GM18907 (cell line): Measurements from ENCODE around the gene CPSF3.

ENCODE experiments used
- ATAC-seq: cut with Tn5 transposase; IDR thresholded peaks from one replicate; pipeline ENCODE4 v1.9.1; 2021; ENCODE audit warnings: mild to moderate bottlenecking, moderate library complexity; ENCODE audit not compliant: unreplicated experiment

CPSF3 gene

DNA sequence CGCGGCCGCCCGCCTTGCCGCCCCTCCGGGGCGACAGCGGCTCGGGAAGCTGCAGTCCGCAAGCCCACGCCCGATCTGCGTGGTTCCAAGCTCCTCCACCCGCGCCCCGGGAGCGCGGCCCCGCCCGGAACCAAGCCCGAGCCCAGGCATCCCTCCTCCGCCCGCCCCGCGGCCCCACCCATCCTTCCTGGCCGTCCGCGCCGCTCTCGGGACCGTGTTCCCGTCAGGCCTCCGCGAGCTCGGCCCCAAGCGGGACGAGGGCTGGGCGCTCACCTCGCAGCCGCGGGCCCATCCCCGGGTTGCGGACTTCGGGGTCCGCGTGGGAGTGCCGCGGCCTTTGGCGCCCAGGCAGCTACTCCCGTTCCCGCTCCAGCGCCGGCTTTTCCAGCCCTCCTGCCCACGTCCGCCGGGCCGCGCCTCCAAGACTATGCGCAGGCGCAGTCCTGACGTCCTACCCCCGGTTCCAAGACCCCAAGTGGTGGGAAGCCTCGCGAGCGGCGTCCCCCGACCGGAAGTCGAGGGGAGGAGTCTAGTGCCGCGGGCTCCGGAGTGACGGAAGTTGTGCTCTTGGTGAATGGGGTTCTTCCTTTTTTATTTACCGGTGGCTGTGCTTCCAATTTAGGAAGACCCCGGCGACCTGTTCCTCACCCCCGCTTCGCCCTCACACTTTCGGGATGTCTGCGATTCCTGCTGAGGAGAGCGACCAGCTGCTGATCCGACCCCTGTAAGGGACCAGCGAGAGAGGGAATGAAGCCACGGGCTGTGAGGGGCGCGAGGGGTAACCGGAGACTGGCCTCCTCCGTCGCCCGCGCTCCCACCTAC, at the start of gene CPSF3, which contains the start of gene ITGB1BP1:
TSS of gene CPSF3 (plus strand) at position 555 of the 822 bp plus-strand sequence. CDS start at position 675, 120 bp downstream.
TSS of gene ITGB1BP1 (minus strand) at position 429 of the 822 bp plus-strand sequence. CDS start 4,831 bp downstream, outside the sequence.
- ATAC-seq, result peak; percentile 86

DNA sequence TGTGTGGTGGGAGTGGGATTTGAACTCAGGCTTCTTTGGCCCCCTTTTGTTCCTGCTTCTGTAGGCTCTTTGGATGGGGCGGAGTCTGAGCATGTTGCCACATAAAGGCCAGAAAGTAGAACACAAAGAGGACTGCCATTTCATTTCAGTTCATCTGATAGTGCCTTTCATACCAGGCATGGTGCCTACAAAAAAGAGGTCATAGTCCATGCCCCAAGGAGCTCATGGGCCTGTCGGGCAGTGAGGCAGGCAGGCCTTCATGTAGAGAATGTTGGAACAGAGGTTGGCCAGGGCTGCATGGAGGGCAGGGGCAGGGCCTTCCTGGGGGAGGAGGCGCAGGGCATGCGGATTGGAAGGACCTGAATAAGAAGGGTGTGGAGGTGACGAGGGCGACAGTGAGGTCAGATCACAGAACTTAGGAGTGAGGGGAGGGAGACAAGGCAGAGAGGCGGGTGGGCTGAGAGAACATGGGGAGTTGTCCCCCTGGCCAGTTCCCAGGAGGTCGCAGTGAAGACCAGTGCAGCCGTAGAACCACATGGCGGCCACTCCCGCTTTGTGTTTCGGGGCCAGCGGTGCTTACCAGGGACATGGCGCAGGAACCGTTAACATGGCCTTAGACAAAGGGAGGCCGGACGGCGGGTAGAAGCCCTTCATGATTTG, 49.3 kb upstream of the CPSF3 start:
- ATAC-seq, result no peak

DNA sequence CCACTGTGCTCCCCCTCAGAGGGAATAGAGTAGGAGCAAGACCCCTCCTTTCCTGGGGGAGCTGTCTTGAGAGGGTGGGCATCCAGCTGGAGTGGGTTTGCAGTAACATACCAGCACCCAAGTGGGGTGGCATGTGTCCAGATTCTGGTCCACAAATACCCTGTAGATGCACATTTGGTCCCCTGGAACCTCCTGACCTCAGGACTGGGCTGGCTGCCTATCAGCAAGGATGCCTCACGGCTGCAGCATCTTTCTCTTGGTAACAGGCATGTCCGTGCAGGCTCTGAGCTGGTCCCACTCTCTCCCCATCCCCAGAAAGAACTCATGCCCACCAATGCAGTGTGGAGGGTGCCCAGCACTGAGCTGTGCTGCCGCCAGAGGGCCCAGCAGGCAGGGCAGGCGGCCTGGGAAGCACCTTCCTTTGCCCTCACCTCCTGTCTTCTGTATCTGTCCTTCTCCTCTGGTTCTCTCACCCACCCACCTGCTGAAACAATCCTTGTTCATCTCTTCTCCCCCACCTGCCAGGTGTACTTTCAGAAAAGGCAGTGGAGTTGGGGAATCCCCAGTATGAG, 47.5 kb upstream of the CPSF3 start:
- ATAC-seq, result no peak

DNA sequence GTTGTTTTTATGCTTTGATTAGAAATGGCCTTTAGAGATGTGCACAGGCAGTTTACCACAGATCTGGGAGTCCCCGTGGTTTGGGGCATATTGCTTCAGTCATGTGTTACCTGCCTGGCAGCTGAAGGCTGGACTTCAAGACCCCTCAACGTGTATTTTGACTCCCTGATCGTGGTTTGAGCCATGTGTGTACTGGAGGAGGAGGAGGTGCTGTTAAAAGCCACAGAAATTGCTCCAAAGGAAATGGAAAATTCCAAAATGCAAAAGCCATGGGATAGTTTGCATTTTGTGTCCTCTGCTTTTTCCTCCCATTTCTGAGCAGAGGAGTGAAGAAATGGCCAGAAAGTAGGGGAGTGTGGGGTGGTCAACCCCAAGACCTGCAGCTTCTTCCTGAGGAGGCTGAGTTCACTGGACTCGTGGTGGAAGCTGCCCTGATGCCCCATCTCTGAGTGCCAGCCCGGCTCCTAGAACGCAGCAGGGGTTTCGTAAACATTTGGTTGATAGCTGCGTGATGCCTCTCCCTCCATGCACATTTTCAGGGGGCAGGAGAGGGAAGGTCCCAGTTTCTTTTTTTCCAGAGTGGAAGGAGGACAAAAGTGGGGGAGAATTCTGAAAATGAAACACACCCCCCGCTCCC, 45.9 kb upstream of the CPSF3 start:
- ATAC-seq, result no peak

DNA sequence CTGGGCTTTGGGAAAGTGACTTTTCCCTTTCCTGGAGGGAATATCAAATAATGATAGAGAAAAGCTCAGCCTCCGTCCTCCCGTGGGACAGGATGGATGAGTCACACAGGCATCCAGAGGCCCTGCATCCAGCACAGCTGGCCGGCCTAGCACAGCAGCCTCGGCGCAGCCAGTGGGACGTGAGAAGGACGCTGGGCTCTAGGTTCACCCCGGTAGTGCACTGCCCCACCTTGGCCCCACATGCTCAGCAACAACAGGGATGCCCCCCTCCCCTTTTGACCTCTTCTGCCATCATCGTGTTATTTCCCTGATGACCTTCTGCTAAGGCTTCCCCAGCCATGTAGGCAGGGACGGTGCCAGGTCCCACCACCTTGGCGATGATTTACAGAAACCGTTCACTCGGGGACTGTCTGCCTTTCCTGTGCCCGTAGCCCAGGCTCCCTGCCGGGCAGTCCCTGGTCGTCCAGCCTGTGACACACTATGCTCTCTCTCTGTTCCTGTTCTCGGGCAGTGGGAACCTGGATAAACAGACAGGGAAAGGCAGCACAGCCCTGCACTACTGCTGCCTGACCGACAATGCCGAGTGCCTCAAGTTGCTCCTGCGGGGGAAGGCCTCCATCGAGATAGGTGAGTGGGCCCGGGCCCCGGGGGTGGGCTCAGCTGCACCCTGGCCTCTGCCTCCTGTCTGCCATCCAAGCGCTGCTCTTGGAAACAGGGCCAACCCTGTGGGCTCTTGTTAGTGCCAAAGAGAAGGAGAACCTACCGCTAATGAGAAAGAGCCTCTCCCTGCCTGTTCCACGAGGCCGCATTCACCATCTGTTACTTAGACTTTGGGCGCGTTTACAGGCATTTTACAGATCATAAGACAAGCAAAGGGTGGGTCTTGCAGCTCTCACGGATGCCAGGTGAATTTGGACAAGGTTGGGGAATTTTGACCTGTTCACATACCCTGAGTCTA, 44.7 kb upstream of the CPSF3 start:
- no peak for ATAC-seq

DNA sequence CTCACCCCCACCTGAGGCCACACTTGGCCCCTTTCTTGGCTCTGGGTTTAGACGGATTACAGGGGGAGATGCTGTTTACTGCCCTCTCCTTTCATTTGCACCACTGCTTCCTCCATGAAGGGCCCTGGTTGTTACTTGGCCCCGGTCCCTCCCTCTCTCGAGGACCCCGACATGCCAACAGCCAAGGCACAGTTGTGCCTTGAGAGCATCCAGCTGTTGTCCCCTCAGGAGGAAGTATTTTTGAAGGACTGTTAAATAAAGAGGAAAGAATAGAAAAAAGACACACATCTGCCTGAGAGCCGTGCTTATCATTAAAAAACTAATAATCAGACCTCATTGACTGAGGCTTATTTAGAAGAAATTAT, 44.1 kb upstream of the CPSF3 start:
- ATAC-seq, result no peak

DNA sequence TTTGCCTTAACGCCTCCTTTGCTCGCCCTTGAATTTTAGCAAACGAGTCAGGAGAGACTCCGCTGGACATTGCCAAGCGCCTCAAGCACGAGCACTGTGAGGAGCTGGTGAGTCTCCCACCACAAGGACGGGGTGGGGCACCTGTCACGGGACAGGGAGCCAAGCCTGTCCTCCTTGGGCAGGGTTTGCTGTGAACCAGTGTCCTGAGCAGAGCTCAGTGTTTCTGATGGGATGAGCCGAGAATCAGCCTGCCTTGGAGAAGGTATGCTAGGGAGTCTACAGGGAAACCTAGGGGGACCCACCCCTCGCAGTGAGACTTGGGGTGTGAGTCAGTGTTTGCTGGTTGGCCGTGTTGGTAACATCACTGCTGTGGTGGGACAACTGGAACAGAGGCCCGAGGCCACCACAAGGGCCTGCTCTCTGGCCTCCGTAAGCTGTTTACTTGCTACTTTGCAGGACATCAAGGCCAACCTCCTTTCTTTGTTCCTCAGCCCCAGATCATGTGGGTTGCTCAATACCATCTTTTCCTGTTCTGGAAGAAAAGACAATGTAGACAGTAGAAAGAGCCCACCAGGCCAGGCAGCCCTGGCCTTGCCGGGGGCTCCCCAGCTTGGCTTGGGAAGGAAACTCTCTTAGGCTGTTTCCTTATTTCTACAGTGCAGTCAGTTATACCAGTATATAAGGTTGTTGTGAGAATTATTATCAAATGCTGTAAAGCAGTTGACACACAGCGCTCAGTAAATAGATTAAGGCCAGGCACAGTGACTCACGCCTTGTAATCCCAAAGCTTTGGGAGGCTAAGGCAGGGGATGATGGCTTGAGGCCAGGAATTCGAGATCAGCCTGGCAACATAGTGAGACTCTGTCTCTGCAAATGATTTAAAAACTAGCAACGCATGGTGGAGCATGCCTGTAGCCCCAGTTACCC, 42.5 kb upstream of the CPSF3 start:
- ATAC-seq, result no peak

DNA sequence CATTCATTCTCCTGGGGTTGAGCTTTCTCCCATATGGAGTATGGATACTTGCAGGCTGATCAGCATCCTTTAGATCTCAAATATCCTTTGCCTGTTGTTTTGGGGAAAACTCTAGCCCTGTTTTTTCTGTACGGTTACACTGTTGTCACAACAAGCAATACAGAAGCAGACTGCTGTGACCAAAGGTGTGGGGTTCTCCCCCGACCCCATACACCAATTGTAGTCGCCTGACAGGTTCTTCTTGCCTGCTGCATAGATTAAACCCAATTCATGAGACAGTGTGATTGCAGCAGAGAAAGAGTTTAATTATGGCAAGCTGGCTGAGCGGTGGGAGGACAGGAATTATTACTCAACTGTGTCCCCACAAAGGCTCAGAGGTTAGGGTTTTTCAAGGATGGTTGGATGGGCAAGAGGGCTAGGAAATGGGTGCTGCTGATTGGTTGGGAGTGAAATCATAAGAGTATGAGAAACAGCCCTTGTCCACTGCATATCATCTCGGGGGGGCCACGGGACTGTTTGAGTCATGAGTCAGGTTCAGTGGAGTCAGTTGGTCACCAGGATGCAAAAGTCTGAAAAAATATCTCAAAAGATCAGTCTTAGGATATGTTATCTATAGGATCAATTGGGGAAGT, 40.7 kb upstream of the CPSF3 start:
- ATAC-seq, result no peak

DNA sequence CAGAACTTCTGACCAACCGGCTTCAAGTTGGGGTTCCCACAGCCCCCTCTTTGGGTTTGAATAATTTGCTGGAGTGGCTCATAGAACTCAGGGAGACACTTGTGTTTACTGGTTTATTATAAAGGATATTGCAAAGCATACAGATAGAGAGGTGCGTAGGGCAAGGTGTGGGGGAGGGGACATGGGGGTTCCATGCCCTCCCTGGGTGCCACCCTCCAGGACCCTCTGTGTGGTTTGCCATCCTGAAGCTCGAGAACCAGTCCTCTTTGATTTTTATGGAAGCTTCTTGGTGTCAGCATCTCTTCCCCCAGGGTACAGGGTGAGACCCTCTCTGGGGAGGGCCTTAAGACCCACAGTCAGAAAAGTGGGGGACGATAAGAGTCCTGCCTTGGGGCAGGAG, 38.9 kb upstream of the CPSF3 start:
- ATAC-seq, result no peak

DNA sequence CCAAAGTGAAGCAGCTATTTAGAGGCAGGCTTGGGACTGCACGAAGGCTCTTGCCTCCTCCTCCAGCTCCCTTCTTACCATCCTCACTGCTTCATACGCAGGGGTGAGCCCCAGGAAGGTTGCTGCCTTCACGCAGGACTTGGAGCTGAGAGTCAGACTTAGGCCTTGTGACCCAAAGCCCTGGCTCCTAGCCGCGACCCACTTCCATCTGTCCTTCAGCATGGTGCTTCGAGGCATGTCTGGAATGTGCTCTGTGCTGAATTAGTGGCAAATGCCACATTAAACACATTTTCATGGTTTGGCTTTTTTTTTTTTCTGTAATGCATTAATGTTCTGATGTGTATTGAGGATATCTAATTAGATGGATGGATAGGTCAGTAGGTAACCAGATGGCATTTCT, 37.6 kb upstream of the CPSF3 start:
- no peak for ATAC-seq

DNA sequence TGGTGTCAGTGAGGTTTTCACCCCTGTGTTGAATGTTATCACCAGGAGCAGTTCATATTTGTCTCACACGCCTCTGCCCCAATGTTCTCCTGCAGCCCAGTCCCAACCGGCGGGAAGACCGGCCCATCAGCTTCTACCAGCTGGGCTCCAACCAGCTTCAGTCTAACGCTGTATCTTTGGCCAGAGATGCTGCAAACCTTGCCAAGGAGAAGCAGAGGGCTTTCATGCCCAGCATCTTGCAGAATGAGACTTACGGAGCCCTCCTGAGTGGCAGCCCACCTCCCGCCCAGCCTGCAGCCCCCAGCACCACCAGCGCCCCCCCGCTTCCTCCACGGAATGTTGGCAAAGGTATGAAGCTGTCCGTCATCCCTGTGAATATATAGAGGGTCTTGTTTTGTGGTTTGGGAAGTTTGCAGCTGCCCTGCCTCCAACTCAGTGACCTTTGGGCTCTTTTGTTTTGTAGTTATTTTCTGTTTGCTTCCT, 35.2 kb upstream of the CPSF3 start:
- ATAC-seq, result no peak

DNA sequence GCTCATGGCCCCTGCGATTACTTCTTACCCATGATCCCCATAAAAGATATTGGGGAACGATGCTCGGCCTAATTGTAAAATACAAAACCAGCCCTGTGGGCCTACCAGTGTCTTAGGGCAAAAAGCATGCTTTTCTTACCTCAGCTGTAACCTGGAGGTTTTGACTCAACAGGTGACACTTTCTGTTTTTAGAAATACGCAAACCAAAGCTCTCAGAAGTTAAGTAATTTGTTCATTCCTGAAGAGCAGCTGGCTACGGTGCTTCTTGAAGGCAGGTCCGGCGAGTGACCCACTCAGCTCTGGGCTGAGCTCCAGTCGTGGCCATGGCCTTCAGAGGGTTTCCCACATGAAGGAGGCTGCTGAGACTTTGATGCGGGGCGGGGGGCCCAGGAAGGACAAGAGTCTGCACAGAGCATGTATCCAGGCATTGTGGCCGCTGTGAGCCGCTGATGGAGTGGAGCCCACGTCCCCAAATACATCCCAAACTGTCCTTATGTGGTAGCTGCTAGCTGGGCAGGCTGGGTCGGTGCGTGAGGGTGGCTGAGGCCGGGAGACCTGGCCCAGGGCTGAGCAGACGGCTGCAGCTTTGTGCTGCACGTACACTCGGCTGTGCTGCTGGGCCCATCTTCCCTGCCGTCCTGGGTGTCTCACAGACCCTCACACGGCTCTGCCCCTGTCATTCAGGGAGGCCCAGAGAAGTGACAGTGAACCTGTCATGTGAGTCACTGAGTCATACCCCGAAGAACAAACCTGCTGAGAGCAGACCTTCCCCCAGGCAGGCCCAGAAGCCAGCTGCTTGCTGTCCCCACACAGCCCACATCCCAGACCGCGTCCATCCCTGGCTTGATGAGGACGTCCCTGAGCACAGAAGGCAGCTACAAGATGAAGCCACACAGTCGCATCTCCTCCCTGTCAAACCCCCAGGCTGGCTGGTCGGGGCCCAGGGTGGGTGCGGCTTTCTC, 34.2 kb upstream of the CPSF3 start:
- no peak for ATAC-seq

DNA sequence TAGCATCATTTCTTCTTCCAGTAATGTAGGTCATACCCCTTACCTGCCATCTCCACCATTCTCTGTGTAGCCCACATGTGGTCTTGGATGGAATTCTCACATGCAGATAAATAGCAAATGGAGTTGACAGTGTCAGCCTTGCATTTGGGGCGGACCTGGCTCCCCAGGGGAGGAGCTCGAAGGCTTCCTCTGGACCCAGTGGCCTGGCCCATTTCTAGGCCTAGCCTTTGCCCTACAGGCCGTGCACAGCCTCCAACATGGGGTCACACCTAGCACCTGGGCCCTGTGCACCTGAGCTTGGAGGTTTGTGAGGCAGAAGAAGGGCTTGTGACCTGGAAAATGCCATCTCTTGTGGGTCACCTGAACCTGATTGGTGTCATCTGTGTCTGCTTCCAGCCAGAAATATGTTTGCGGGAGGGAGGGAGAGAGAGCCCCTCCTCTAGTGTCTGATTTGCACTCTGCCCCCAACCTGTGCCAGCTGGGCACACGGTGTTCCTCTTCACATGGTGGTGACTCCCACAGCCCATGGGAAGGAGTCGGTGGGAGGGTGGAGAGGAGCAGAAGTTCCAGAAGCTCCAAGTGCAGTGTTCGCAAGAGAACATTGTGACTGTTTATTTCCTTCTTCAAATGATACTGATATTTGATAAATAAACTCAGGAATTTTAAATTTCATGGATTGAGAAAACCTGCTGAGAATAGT, 33.2 kb upstream of the CPSF3 start:
- no peak for ATAC-seq

DNA sequence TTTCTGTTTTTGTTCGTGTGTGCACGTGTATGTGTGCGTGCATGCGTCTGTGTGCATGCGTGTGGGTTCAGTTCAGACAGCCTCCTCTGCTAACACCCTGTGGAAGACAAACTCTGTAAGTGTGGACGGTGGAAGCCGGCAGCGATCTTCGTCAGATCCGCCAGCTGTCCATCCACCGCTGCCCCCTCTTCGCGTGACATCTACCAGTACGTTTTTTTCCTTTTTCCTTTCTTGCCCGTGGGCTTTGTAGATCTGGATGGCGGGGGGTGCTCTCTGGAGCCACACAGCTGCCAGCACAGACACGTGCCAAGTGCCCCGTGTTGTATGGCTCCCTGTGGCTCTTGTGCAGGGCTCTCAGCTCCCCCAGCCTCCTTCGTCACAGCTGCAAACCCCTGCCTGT, 32.5 kb upstream of the CPSF3 start:
- no peak for ATAC-seq

DNA sequence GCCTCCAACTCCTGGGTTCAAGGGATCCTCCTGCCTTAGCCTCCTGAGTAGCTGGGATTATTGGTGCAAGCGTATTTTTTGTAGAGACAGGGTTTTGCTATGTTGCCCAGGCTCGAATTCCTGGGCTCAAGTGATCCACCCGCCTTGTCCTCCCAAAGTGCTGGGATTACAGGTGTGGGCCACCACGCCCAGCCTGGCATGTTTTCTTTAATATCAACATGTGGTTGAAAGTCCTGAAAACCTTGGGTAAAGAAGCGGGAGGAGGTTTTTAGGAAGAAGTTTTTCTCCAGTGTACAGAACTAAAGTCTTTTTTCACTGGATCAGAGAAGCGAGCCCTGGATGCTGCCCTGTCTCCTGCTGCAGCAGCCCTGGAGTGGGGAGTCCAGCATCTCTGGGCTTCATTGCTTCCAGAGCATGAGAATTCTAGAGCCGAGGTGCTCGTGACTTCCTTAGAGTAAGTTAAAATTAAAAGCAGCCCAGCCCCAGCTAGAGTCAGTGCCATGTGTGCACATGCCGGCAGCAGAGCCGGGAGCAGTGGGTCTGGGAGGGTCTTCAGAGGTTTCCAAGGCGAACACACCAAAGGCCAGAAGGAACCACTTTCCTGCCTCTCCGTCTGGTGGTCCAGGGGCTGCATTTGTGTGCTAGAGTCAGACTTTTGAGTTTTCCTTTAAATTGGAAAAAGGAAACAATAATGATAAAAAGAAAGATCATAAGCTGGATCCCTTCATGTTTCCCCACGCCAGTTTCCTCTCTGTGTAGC, 31.3 kb upstream of the CPSF3 start:
- ATAC-seq, result no peak
